Endothelial cell of umbilical vein (primary cell): Measurements from ENCODE around the gene ID1. TPM values are rescaled to one million over a fixed set of nuclear protein-coding genes. Genes with fewer than 3 reads are reported as not detected.

Experiments used
- BruUV-seq: library from RNA; stranded (reverse); fragments of 400-500 nt; replicated peaks from 2 replicates; lab custom pipeline; 2021; lab: Mats Ljungman, UMichigan
- CTCF ChIA-PET: fragments of 300-600, 350-600 bp; sonication (Branson Sonifier 250); formaldehyde crosslinking; loops from one replicate; lab custom pipeline; 2021; ENCODE audit warnings: antibody characterized with exemption, inconsistent platforms; lab: Charles Lee
- POLR2A ChIA-PET: fragments of 300-600, 350-600 bp; sonication (Branson Sonifier 250); formaldehyde crosslinking; loops from one replicate; lab custom pipeline; 2021; ENCODE audit warnings: antibody characterized with exemption, inconsistent platforms; lab: Charles Lee
- DNase-seq: peaks from one replicate; pipeline ENCODE4 v3.0.0-alpha.2; 2011; ENCODE audit warnings: low read depth, low spot score
- FAIRE-seq: peaks from 2 replicates; lab custom pipeline; 2011; peaks lifted over from hg19 to GRCh38; lab: Jason Lieb, UNC
- H2AFZ ChIP-seq: 2 replicates; pipeline ENCODE4 v1.6.0; 2012; ENCODE audit warnings: low read depth, low read length, control low read depth, inconsistent platforms
- H3K27ac ChIP-seq: 2 replicates; pipeline ENCODE4 v1.5.1; 2011; ENCODE audit warnings: low read depth, mild to moderate bottlenecking, control low read depth, low read length, moderate library complexity; ENCODE audit not compliant: insufficient read depth
- H3K27me3 ChIP-seq, 2 experiments: 2 replicates each; pipeline versions ENCODE4 v1.6.0 to v1.6.1; 2011; ENCODE audit warnings: low read length in 2 of 2, mixed read lengths in 1 of 2; ENCODE audit not compliant: control insufficient read depth in 2 of 2, insufficient read depth in 2 of 2
- H3K36me3 ChIP-seq, 2 experiments: 2 replicates in 1 of 2; 3 replicates in 1 of 2; pipeline ENCODE4 v1.5.1; 2011; ENCODE audit warnings: low read length in 2 of 2, mild to moderate bottlenecking in 1 of 2, moderate library complexity in 1 of 2; ENCODE audit not compliant: control insufficient read depth in 2 of 2, insufficient read depth in 2 of 2; ENCODE audit errors: extremely low read depth in 1 of 2
- H3K4me1 ChIP-seq: 3 replicates; pipeline ENCODE4 v1.5.1; 2011; ENCODE audit warnings: mild to moderate bottlenecking, low read length; ENCODE audit not compliant: control insufficient read depth, insufficient read depth; ENCODE audit errors: extremely low read depth
- H3K4me2 ChIP-seq: 2 replicates; pipeline ENCODE4 v1.6.1; 2011; ENCODE audit warnings: low read length, control low read depth, mixed read lengths; ENCODE audit not compliant: insufficient read depth
- H3K4me3 ChIP-seq, 3 experiments: fragments of 200-600 bp in 1 of 3; sonication (generic), shearing (Covaris generic) in 1 of 3; replicated peaks in 1 of 3; 2 replicates each; pipeline ENCODE4 v1.5.1; 2011 to 2016; ENCODE audit warnings: control low read depth in 3 of 3, low read length in 3 of 3, mild to moderate bottlenecking in 2 of 3, inconsistent platforms in 1 of 3, low read depth in 1 of 3, moderate library complexity in 1 of 3; ENCODE audit not compliant: insufficient read depth in 1 of 3
- H3K79me2 ChIP-seq: 2 replicates; pipeline ENCODE4 v1.6.0; 2012; ENCODE audit warnings: low read length, inconsistent platforms; ENCODE audit not compliant: control insufficient read depth, insufficient read depth
- H3K9ac ChIP-seq: replicated peaks from 2 replicates; pipeline ENCODE3; 2011; ENCODE audit warnings: low read length, control low read depth; ENCODE audit not compliant: insufficient read depth; ENCODE audit errors: extremely low read depth
- H3K9me1 ChIP-seq: replicated peaks from 3 replicates; pipeline ENCODE4 v1.6.0; 2011; ENCODE audit warnings: mild to moderate bottlenecking, low read length; ENCODE audit not compliant: control insufficient read depth, insufficient read depth; ENCODE audit errors: extremely low read depth
- H3K9me3 ChIP-seq: replicated peaks from 2 replicates; pipeline ENCODE4 v1.5.1; 2012; ENCODE audit warnings: low read length, inconsistent platforms; ENCODE audit not compliant: control insufficient read depth, insufficient read depth
- H4K20me1 ChIP-seq: replicated peaks from 2 replicates; pipeline ENCODE3; 2011; ENCODE audit warnings: mild to moderate bottlenecking, low read length; ENCODE audit not compliant: control insufficient read depth, insufficient read depth; ENCODE audit errors: extremely low read depth
- EZH2 ChIP-seq: IDR thresholded peaks from 2 replicates; pipeline ENCODE4 v1.6.1; 2012; ENCODE audit warnings: borderline replicate concordance, low read depth, mild to moderate bottlenecking, moderate library complexity, low read length, inconsistent platforms; ENCODE audit not compliant: severe bottlenecking
- FOS ChIP-seq: IDR thresholded peaks from 2 replicates; pipeline ENCODE4 v1.6.1; 2011; ENCODE audit warnings: mild to moderate bottlenecking, low read length, moderate library complexity, borderline replicate concordance; ENCODE audit not compliant: insufficient read depth
- GATA2 ChIP-seq: IDR thresholded peaks from 2 replicates; pipeline ENCODE4 v1.7.0; 2011; ENCODE audit warnings: low read depth, mild to moderate bottlenecking, moderate library complexity, mixed read lengths, low read length; ENCODE audit not compliant: insufficient read length, insufficient read depth
- JUN ChIP-seq: IDR thresholded peaks from 2 replicates; pipeline ENCODE4 v1.6.1; 2011; ENCODE audit warnings: borderline replicate concordance, low read depth; ENCODE audit not compliant: insufficient read length, insufficient read depth
- MYC ChIP-seq: IDR thresholded peaks from one replicate; pipeline ENCODE4 v1.6.1; 2011; ENCODE audit warnings: mild to moderate bottlenecking, low read depth, low read length
- POLR2A ChIP-seq: IDR thresholded peaks from 2 replicates; pipeline ENCODE4 v1.6.1; 2012; ENCODE audit warnings: low read depth, mild to moderate bottlenecking, control low read depth, low read length
- POLR2AphosphoS5 ChIP-seq: IDR thresholded peaks from 2 replicates; pipeline ENCODE4 v1.6.1; 2012; ENCODE audit warnings: low read depth, mild to moderate bottlenecking, control low read depth, low read length, moderate library complexity; ENCODE audit not compliant: insufficient read depth
- dilution Hi-C: fragments of 300-500 bp; cut with MboI; formaldehyde crosslinking; loops from one replicate; pipeline ENCODE4 v1.15.0; 2019; ENCODE audit warnings: low sequenced_read_pairs; ENCODE audit not compliant: extremely low pct_ligation_motif_present
- intact Hi-C: fragments of 100-400 bp; cut with micrococcal nuclease; formaldehyde crosslinking; loops from one replicate; pipeline ENCODE4 v1.10.0; 2022
- polyA plus RNA-seq, 4 experiments: library from polyadenylated mRNA; depleted of rRNA in 3 of 4; stranded (reverse) in 3 of 4; unstranded in 1 of 4; fragments of >200 nt; gene quantifications; 2 replicates each; pipeline versions ENCODE4 v1.2.1 to v1.2.3, GENCODE V29; 2011 to 2012; ENCODE audit warnings: missing spikeins in 1 of 4
- total RNA-seq: library from RNA; stranded (reverse); gene quantifications from 2 replicates; pipeline ENCODE4 v1.2.3, GENCODE V29; 2021
- TF ChIP-seq, protein P1 (sequence below): IDR thresholded peaks from 2 replicates; pipeline ENCODE4 v1.6.1; 2011; ENCODE audit not compliant: insufficient read depth, insufficient read length
- TF ChIP-seq, protein P2 (sequence below), 2 donors: IDR thresholded peaks; 1 replicate in 1 of 2; 2 replicates in 1 of 2; pipeline ENCODE4 v1.5.1; 2011; ENCODE audit warnings: low read length in 2 of 2, mild to moderate bottlenecking in 2 of 2, moderate library complexity in 2 of 2, control low read depth in 1 of 2, inconsistent platforms in 1 of 2, low read depth in 1 of 2; ENCODE audit not compliant: insufficient read depth in 1 of 2; ENCODE audit errors: extremely low read depth in 1 of 2

Gene ID1
- total and polyA plus RNA-seq, 2 donors (not counting 3 experiments of a cell fraction or from before 2014, with no cell fraction given) = 78.9 to 152 TPM

DNA sequence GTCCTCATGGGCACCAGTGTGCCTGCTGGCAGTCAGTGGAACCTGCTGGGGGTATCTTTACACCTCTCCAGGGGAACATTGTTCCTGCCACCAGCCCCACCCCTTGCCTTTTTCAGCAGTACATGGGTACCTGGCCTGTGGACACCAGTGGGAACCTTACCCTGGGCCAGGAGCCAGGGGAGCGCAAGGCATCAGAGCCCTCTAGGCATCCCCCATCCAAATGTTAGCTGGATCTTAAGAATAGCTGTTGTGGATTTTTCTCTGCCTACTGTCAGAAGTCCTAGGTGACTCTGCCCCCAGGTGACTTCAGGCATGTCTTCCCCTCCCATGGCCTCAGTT is 38.8 kb upstream of the ID1 start:
- FAIRE-seq (no peak), DNase-seq (no peak)
- no peak overlapping the region for H3K4me2 ChIP-seq
- no peaks in the 10 kb centered on the region for H3K9me1 ChIP-seq
- peaks cover 11 to 17% of the 10 kb centered on the region in 2 experiments for H3K36me3 ChIP-seq
- H3K4me1 ChIP-seq = peaks cover 45% of the 10 kb centered on the region
- H3K9me3 ChIP-seq = no peaks in the 10 kb centered on the region
- no peak for TF ChIP-seq JUN
- TF ChIP-seq, protein P1, sequence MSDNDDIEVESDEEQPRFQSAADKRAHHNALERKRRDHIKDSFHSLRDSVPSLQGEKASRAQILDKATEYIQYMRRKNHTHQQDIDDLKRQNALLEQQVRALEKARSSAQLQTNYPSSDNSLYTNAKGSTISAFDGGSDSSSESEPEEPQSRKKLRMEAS = no peak
- no peak for TF ChIP-seq MYC
- no peak for TF ChIP-seq FOS
- no peak for TF ChIP-seq POLR2AphosphoS5
- TF ChIP-seq EZH2 = no peak
- no peak for TF ChIP-seq POLR2A
- no peak for TF ChIP-seq GATA2
- TF ChIP-seq, protein P2, sequence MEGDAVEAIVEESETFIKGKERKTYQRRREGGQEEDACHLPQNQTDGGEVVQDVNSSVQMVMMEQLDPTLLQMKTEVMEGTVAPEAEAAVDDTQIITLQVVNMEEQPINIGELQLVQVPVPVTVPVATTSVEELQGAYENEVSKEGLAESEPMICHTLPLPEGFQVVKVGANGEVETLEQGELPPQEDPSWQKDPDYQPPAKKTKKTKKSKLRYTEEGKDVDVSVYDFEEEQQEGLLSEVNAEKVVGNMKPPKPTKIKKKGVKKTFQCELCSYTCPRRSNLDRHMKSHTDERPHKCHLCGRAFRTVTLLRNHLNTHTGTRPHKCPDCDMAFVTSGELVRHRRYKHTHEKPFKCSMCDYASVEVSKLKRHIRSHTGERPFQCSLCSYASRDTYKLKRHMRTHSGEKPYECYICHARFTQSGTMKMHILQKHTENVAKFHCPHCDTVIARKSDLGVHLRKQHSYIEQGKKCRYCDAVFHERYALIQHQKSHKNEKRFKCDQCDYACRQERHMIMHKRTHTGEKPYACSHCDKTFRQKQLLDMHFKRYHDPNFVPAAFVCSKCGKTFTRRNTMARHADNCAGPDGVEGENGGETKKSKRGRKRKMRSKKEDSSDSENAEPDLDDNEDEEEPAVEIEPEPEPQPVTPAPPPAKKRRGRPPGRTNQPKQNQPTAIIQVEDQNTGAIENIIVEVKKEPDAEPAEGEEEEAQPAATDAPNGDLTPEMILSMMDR (IDR thresholded peaks at IDR 0.05; ENCODE audit: extremely low read depth in 1 of 2, insufficient read depth in 1 of 2, low read depth in 1 of 2, low read length in 2 of 2) = no peak
- CTCF ChIA-PET = interaction anchor here (2.3 to 30.9 kb wide), 2 partner anchors 9 to 42 kb away, joined by 18 to 1817 read pairs; partner anchors contain the start of gene ID1
- intact Hi-C loops (no loop called here), dilution Hi-C loops (no loop called here)
- H2AFZ ChIP-seq = no peak overlapping the region
- no peaks in the 10 kb centered on the region for H4K20me1 ChIP-seq
- POLR2A ChIA-PET = interaction anchor here (0.5 to 3.9 kb wide), 3 partner anchors 11 to 46 kb away, joined by 7 to 29 read pairs (median 7); no protein-coding TSS in a partner anchor
- no peaks in the 10 kb centered on the region for H3K79me2 ChIP-seq
- no peak overlapping the region for H3K4me3 ChIP-seq
- H3K27ac ChIP-seq = no peak overlapping the region
- no peak overlapping the region for H3K9ac ChIP-seq
- no peaks in the 10 kb centered on the region for H3K27me3 ChIP-seq
- no TSS peak for BruUV-seq
